Measurements from ENCODE around the gene OR2T12.

DNA sequence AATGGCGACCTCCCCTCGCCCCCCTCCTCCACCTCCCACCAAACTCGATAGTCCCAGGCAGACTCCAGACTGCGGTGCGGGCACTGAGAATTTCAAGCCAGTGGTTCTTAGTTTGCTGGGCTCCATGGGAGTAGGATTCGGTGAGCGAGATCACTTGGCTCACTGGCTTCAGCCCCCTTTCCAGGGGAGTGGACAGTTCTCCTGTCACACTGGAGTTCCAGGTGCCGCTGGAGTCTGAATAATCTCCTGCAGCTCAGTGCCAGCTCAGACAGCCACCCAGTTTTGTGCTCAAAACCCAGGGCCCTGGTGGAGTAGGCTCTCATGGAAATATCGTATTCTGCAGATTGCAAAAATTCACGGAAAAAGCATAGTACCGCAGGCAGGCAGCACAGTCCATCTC, 13.6 kb upstream of the OR2T12 start:
- TF ChIP-seq, protein P1, sequence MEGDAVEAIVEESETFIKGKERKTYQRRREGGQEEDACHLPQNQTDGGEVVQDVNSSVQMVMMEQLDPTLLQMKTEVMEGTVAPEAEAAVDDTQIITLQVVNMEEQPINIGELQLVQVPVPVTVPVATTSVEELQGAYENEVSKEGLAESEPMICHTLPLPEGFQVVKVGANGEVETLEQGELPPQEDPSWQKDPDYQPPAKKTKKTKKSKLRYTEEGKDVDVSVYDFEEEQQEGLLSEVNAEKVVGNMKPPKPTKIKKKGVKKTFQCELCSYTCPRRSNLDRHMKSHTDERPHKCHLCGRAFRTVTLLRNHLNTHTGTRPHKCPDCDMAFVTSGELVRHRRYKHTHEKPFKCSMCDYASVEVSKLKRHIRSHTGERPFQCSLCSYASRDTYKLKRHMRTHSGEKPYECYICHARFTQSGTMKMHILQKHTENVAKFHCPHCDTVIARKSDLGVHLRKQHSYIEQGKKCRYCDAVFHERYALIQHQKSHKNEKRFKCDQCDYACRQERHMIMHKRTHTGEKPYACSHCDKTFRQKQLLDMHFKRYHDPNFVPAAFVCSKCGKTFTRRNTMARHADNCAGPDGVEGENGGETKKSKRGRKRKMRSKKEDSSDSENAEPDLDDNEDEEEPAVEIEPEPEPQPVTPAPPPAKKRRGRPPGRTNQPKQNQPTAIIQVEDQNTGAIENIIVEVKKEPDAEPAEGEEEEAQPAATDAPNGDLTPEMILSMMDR (IDR thresholded peaks at IDR 0.05): no peak
- no peak for TF ChIP-seq POLR2A (IDR thresholded peaks at IDR 0.05)
- TF ChIP-seq EP300 (IDR thresholded peaks at IDR 0.05): no peak
